Fibroblast of gingiva (primary cell): Measurements from ENCODE around the gene DVL1.

Experiments
- DNase-seq: peaks from one replicate; pipeline ENCODE4 v3.0.0-alpha.2; 2011; ENCODE audit warnings: low read depth

The DVL1 gene

GRCh38 chr1:1295154-1295923 is 53.9 kb downstream of the DVL1 start:
- no peak for DNase-seq

GRCh38 chr1:1294250-1294890 is 54.8 kb downstream of the DVL1 start:
- DNase-seq: no peak

GRCh38 chr1:1293263-1294249 is 55.7 kb downstream of the DVL1 start:
- DNase-seq: no peak

- no peak for DNase-seq
Observed at GRCh38 chr1:1292851-1293250, 56.4 kb downstream of the DVL1 start.

- DNase-seq: no peak
Observed at GRCh38 chr1:1292442-1292779, 56.8 kb downstream of the DVL1 start.

GRCh38 chr1:1291548-1292441 is 57.4 kb downstream of the DVL1 start:
- peak; percentile 38 for DNase-seq

- DNase-seq: no peak
Observed at GRCh38 chr1:1291023-1291528, 58.1 kb downstream of the DVL1 start.

- DNase-seq: no peak
Observed at GRCh38 chr1:1290238-1290731, 58.9 kb downstream of the DVL1 start.

- DNase-seq: no peak
Observed at GRCh38 chr1:1287288-1288110, 61.7 kb downstream of the DVL1 start.

GRCh38 chr1:1286313-1287261 is 62.6 kb downstream of the DVL1 start:
- DNase-seq: no peak

- no peak for DNase-seq
Observed at GRCh38 chr1:1285611-1286311, 63.5 kb downstream of the DVL1 start.
